ENCODE measurements around the gene SULT2B1. TPM values are rescaled to one million over a fixed set of nuclear protein-coding genes. Genes with fewer than 3 reads are reported as not detected.

The SULT2B1 gene
- total and polyA plus RNA-seq, 2 of the 4 experiments (the other 2 are of a cell fraction), result 0.09 TPM; not detected in 1

DNA sequence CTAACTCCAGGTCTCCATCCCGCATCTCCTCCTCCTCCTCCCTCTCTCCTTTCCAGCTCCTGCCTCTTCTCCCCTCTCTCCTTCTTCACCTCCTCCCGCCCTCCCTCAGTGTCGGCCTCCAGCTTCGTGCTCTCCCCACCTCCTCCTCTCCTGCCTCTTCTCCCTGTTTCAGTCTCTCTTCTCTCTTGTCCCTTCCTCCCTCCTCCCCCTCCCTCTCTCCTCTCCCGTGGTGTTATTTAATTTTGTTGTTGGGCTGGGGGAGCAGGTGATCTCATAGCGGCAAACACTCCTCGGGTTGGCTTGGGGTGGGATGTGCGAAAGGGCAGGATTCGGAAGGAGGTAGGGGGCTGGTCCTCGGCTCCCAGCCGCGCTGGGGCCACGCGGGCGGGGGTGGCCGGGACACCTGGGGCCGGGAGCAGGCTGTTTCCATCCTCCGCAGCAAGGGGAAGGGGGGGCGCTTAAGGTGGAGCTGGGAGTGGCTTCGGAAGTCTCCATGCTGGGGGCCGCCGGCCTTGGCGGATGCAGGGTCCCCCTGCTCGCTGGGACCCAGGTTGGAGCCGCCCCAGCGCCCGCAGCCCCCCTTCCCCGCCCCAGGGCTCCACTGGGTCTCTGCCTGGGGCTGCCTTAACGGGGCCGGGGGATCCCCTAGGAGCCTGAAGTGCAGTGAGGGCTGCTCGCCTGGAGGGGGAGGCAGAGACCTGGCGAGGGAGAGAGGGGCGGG is 94.2 kb downstream of the SULT2B1 start, which contains the start of gene CA11 (continued):
- TF ChIP-seq ELK1 (IDR thresholded peaks at IDR 0.05; ENCODE audit: borderline replicate concordance, low read depth, low read length) (no peak), POLR2A (IDR thresholded peaks at IDR 0.05; ENCODE audit: low read depth, low read length) (peak; percentile 29; the same call in 1 of the 2 replicates), CHD1 (IDR thresholded peaks at IDR 0.05; ENCODE audit: low read depth, low read length) (no peak), BHLHE40 (IDR thresholded peaks at IDR 0.05; ENCODE audit: low read depth, low read length) (no peak)
